ENCODE data around the gene THBS1. TPM values are rescaled to one million over a fixed set of nuclear protein-coding genes. Genes with fewer than 3 reads are reported as not detected.

Gene THBS1
- total RNA-seq, 2 experiments from 2014 or later: 0.51 TPM; not detected in 1

DNA sequence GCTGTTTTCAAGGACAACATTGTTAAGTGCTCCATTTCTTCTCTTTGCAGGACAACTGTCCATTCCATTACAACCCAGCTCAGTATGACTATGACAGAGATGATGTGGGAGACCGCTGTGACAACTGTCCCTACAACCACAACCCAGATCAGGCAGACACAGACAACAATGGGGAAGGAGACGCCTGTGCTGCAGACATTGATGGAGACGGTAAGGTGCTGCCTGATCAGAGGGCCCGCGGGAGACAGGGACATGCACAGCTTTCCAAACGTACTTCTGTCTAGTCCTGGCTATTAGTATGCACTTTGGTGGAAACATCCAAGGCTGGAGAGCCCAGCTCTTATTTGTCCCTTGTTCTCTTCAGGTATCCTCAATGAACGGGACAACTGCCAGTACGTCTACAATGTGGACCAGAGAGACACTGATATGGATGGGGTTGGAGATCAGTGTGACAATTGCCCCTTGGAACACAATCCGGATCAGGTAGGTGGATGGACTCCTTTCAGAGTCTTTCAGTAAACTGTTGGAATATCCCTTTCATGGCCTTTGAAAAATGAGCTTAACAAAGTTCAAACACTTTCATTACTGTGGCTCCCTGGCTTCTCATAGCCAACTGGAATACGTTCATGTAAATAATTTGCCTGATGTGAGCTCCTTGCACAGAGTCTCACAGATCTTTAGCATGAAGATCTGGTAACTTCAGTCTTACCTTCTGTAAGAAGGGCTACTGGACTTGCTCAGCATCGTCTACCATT lies 10.4 kb downstream of the THBS1 start:
- no TSS peak for BruUV-seq (replicated peaks)
- DNase-seq (ENCODE audit: low spot score): no peak
- intact Hi-C loops (cut with micrococcal nuclease; ENCODE audit: unreplicated experiment): no loop called here

GRCh38 chr15:39591896-39592315 lies 11.0 kb downstream of the THBS1 start:
- DNase-seq (ENCODE audit: low spot score): no peak
- H3K4me3 ChIP-seq (ENCODE audit: low read depth, low read length, poor library complexity, severe bottlenecking): no peak overlapping the region
- no peaks in the 10 kb centered on the region for H3K9me2 ChIP-seq (ENCODE audit: insufficient read depth, low read length)
- ChIA-PET POLR2A (no interaction called here), CTCF (ENCODE audit: unreplicated experiment) (no interaction called here)
- H3K79me2 ChIP-seq (ENCODE audit: insufficient read depth, low read depth, low read length): no peaks in the 10 kb centered on the region
- no peaks in the 10 kb centered on the region for H3K36me3 ChIP-seq (ENCODE audit: insufficient read depth, low read length)
- TF ChIP-seq, protein P1, sequence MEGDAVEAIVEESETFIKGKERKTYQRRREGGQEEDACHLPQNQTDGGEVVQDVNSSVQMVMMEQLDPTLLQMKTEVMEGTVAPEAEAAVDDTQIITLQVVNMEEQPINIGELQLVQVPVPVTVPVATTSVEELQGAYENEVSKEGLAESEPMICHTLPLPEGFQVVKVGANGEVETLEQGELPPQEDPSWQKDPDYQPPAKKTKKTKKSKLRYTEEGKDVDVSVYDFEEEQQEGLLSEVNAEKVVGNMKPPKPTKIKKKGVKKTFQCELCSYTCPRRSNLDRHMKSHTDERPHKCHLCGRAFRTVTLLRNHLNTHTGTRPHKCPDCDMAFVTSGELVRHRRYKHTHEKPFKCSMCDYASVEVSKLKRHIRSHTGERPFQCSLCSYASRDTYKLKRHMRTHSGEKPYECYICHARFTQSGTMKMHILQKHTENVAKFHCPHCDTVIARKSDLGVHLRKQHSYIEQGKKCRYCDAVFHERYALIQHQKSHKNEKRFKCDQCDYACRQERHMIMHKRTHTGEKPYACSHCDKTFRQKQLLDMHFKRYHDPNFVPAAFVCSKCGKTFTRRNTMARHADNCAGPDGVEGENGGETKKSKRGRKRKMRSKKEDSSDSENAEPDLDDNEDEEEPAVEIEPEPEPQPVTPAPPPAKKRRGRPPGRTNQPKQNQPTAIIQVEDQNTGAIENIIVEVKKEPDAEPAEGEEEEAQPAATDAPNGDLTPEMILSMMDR (conservative IDR thresholded peaks at IDR 0.05; ENCODE audit: low read length): no peak
- no peaks in the 10 kb centered on the region for H3K4me1 ChIP-seq (ENCODE audit: insufficient read depth, low read length, poor library complexity, severe bottlenecking)
- no peak overlapping the region for H3K27ac ChIP-seq (ENCODE audit: low read depth, low read length, poor library complexity, severe bottlenecking)
- no peaks in the 10 kb centered on the region for H3K9me3 ChIP-seq (ENCODE audit: low read length)
- BruUV-seq (replicated peaks): no TSS peak
- intact Hi-C loops (cut with micrococcal nuclease; ENCODE audit: unreplicated experiment): no loop called here
- H3K4me2 ChIP-seq (ENCODE audit: low read length): no peak overlapping the region
- H2AFZ ChIP-seq (ENCODE audit: low read length): no peak overlapping the region
- no peaks in the 10 kb centered on the region for H4K20me1 ChIP-seq (ENCODE audit: insufficient read depth, low read length)

More for the DNA sequence above, 10.4 kb downstream of the THBS1 start:
- Histone ChIP-seq H2AFZ (ENCODE audit: low read length) (no peak overlapping the region), H3K9me3 (ENCODE audit: low read length) (no peaks in the 10 kb centered on the region), H3K27ac (ENCODE audit: low read depth, low read length, poor library complexity, severe bottlenecking) (no peak overlapping the region), H3K79me2 (ENCODE audit: insufficient read depth, low read depth, low read length) (no peaks in the 10 kb centered on the region), H3K9me2 (ENCODE audit: insufficient read depth, low read length) (no peaks in the 10 kb centered on the region), H3K36me3 (ENCODE audit: insufficient read depth, low read length) (no peaks in the 10 kb centered on the region), H4K20me1 (ENCODE audit: insufficient read depth, low read length) (no peaks in the 10 kb centered on the region), H3K4me2 (ENCODE audit: low read length) (no peak overlapping the region), H3K4me3 (ENCODE audit: low read depth, low read length, poor library complexity, severe bottlenecking) (no peak overlapping the region), H3K4me1 (ENCODE audit: insufficient read depth, low read length, poor library complexity, severe bottlenecking) (no peaks in the 10 kb centered on the region)
- POLR2A ChIA-PET: interaction anchor here (0.7 kb wide), 1 partner anchor 881 kb away, joined by 3 read pairs; no protein-coding TSS in a partner anchor
- CTCF ChIA-PET (ENCODE audit: unreplicated experiment): no interaction called here
- TF ChIP-seq EZH2phosphoT487 (IDR thresholded peaks at IDR 0.05; ENCODE audit: borderline replicate concordance, low read depth, low read length): no peak
- TF ChIP-seq, protein P1 (conservative IDR thresholded peaks at IDR 0.05; ENCODE audit: low read length): no peak

DNA sequence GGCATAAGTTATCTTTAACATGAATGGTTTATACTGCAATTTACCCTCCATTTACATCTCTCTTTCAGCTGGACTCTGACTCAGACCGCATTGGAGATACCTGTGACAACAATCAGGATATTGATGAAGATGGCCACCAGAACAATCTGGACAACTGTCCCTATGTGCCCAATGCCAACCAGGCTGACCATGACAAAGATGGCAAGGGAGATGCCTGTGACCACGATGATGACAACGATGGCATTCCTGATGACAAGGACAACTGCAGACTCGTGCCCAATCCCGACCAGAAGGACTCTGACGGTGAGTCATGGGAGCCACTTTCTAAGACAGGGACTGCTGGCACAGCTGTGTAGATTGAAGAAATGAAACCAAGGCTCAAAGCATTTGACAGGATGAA lies 11.6 kb downstream of the THBS1 start:
- Histone ChIP-seq H3K27ac (ENCODE audit: low read depth, low read length, poor library complexity, severe bottlenecking) (no peak overlapping the region), H3K9me2 (ENCODE audit: insufficient read depth, low read length) (no peaks in the 10 kb centered on the region), H3K4me3 (ENCODE audit: low read depth, low read length, poor library complexity, severe bottlenecking) (no peak overlapping the region), H3K36me3 (ENCODE audit: insufficient read depth, low read length) (no peaks in the 10 kb centered on the region), H3K4me1 (ENCODE audit: insufficient read depth, low read length, poor library complexity, severe bottlenecking) (no peaks in the 10 kb centered on the region), H3K79me2 (ENCODE audit: insufficient read depth, low read depth, low read length) (no peaks in the 10 kb centered on the region), H3K4me2 (ENCODE audit: low read length) (no peak overlapping the region), H2AFZ (ENCODE audit: low read length) (no peak overlapping the region), H4K20me1 (ENCODE audit: insufficient read depth, low read length) (no peaks in the 10 kb centered on the region), H3K9me3 (ENCODE audit: low read length) (no peaks in the 10 kb centered on the region)
- intact Hi-C loops (cut with micrococcal nuclease; ENCODE audit: unreplicated experiment): no loop called here
- POLR2A ChIA-PET: no interaction called here
- no TSS peak for BruUV-seq (replicated peaks)
- TF ChIP-seq, protein P1 (conservative IDR thresholded peaks at IDR 0.05; ENCODE audit: low read length): no peak
- TF ChIP-seq EZH2phosphoT487 (IDR thresholded peaks at IDR 0.05; ENCODE audit: borderline replicate concordance, low read depth, low read length): no peak
- no peak for DNase-seq (ENCODE audit: low spot score)
- CTCF ChIA-PET (ENCODE audit: unreplicated experiment): no interaction called here
